HG03460 (cell line): ENCODE results near the gene FAM118B.
"Not testable (repeated sequence)": the region's sequence is repeated elsewhere in the genome, so short reads cannot be mapped to it uniquely, and the experiment has no call there.

Experiments
- ATAC-seq: cut with Tn5 transposase; IDR thresholded peaks from one replicate; pipeline ENCODE4 v1.9.1; 2021; ENCODE audit not compliant: unreplicated experiment

FAM118B gene

GRCh38 chr11:126308771-126309170 is 97.2 kb downstream of the FAM118B start:
- not testable (repeated sequence) for ATAC-seq

GRCh38 chr11:126310200-126310991 is 98.8 kb downstream of the FAM118B start:
- ATAC-seq, result peak; percentile 26

GRCh38 chr11:126310992-126311310 is 99.4 kb downstream of the FAM118B start:
- ATAC-seq, result no peak

- ATAC-seq, result peak; percentile 64
Measured at GRCh38 chr11:126311401-126312291, 100.1 kb downstream of the FAM118B start.
